GM13977 (cell line): ENCODE data around the gene LARP1.

ENCODE experiments used
- DNase-seq: peaks from one replicate; pipeline ENCODE4 v3.0.0; 2012; ENCODE audit warnings: low spot score
- CTCF ChIP-seq: IDR thresholded peaks from 2 replicates; pipeline ENCODE4 v1.5.1; 2012; ENCODE audit warnings: mild to moderate bottlenecking, control low read depth; ENCODE audit not compliant: insufficient read depth; ENCODE audit errors: extremely low read depth, missing control alignments
- in situ Hi-C: fragments of 300-500 bp; cut with MboI; formaldehyde crosslinking; loops from one replicate; pipeline ENCODE4 v1.12.0; 2022; ENCODE audit warnings: low sequenced_read_pairs, low pct_unique_long_range_greater_than_20kb, mixed read lengths, inconsistent platforms; ENCODE audit not compliant: unreplicated experiment

LARP1 gene

DNA sequence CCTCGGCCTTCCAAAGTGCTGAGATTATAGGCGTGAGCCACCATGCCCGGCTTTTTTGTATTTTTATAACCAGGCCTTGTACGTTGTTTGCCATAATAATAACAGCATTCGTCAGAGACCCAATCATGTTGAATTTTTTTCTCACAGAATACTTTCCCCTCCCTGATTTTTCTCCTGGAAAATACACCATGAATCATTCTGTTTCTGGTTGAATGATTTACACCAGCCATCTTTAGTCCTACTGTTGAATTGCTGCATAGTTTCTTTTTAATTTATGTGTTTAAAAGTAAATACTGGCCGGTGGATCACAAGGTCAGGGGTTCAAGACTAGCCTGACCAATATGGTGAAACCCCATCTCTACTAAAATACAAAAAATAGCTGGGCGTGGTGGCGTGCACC is 106.8 kb downstream of the LARP1 start:
- no peak for TF ChIP-seq CTCF
- no peak for DNase-seq
- in situ Hi-C loops = no loop called here

GRCh38 chr5:154862766-154863165 is 107.6 kb downstream of the LARP1 start:
- TF ChIP-seq CTCF = no peak
- in situ Hi-C loops = no loop called here
- DNase-seq = no peak

DNA sequence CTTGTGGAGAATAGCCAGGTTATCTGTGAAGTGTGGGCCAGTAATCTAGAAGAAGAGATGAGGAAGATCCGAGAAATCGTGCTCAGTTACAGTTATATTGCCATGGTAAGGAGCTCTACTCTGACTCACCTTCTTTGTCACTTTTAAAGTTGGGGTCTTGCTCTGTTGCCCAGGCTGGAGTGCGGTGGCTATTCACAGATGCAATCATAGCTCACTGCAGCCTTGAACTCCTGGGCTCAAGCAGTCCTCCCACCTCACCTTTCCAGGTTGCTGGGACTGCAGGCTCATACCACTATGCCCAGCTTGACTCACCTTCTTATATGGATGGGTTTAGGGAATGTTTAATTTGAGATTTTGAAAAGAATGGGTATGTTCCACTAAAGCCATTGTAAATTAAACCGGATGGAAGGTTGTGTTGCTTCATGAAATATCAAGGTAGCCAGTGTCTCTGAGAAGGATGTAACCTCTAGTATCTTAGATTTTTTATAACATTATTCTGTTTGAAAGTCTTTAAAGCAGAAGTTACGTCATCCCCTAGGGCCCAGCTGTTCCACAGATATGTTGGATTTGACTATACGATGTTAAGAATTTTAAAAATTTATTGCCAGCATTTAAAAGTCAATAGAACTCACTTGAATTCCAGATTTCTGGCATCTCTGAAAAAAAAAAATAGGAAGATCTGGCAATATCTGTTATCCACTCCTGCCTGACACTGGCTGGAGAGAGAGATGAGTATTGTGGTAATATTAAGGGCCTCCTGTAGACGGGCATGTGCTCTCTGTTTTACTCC is 108.3 kb downstream of the LARP1 start:
- DNase-seq = no peak
- TF ChIP-seq CTCF = no peak
- in situ Hi-C loops = no loop called here

DNA sequence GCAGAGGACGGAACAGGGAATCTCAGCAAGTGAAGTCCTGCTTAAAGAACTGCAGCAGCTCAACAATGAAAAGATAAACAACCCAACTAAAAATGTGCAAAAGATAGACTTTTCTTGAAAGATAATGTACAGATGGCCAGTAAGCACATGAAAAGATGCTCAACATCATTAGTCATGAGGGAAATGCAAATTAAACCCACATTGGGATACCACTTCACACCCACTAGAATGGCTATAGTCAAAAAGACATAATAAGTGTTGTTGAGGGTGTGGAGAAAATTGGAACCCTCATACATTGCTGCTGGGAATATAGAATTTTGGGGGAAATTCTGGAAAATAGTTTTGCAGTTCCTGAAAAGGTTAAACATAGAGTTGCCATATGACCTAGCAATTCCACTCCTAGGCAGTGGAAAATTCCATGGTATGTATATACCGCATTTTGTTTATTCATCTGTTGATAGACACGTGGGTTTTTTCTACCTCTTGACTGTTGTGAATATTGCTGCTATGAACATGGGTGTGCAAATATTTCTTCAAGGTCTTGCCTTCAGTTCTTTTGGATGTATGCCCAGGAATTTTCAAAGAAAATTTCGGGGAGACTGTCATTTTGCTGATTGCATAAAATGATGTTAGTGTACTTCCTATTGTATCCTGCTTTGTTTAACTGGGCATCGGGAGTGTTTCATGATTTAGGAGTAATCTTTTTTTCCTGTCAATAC is 110.4 kb downstream of the LARP1 start:
- in situ Hi-C loops = no loop called here
- TF ChIP-seq CTCF = no peak
- no peak for DNase-seq

- TF ChIP-seq CTCF = no peak
- in situ Hi-C loops = no loop called here
Observed at GRCh38 chr5:154866841-154867240, 111.7 kb downstream of the LARP1 start.

More at GRCh38 chr5:154866841-154867240, 111.7 kb downstream of the LARP1 start:
- no peak for DNase-seq
